ENCODE measurements around the gene BIRC6. TPM values are rescaled to one million over a fixed set of nuclear protein-coding genes. Genes with fewer than 3 reads are reported as not detected.

BIRC6 gene
- total RNA-seq, 5 donors from 2014 or later (not counting 1 experiment from before 2014, with no cell fraction given), result 106 to 179 (median 121) TPM

DNA sequence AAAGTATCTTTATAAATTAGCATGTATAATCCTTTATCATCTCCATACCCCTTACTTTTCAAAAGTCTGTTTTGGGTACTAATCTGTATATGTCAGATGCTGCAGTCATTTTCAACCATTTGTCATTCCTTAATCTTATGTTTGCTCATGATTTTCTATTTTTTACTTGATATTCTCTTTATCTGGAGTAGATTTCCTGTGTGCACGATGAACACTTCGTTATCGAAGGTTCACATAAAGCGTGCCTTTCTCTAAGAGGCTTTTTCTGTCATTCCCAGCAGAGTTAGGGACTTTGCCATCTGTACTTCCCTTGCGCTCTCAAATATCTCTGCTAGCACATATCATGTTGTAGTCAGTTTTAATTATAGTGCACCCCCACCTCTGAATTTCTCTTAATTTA lies 123.2 kb downstream of the BIRC6 start:
- no peak overlapping the region for H3K27ac Mint-ChIP-seq
- H3K36me3 ChIP-seq (ENCODE audit: control insufficient read depth in 2 of 2, extremely low read depth in 1 of 2, insufficient read depth in 1 of 2, low read length in 1 of 2), result peaks cover 0 to 70% of the 10 kb centered on the region in 2 donors
- 95% methylated on average over 4 of the region's 5 CpGs for WGBS (ENCODE audit: insufficient coverage)
- no peak overlapping the region for H3K27ac ChIP-seq (ENCODE audit: low read length)
- no peak overlapping the region for H3K4me3 Mint-ChIP-seq
- no peaks in the 10 kb centered on the region for H3K9me3 Mint-ChIP-seq
- no peaks in the 10 kb centered on the region for H3K27me3 Mint-ChIP-seq
- H3K27me3 ChIP-seq (replicated peaks in 1 of 2; ENCODE audit: control insufficient read depth in 2 of 2, extremely low read depth in 1 of 2, insufficient read depth in 2 of 2, low read length in 1 of 2), result no peaks in the 10 kb centered on the region
- H3K36me3 Mint-ChIP-seq, result peaks cover 47% of the 10 kb centered on the region
- POLR2A ChIA-PET, result no interaction called here
- DNase-seq (no peak), ATAC-seq (replicated peaks in 1 of 4) (no peak)
- no peak overlapping the region for H3K4me3 ChIP-seq (ENCODE audit: control insufficient read depth in 1 of 2, extremely low read depth in 1 of 2, low read length in 1 of 2)
- peaks cover 0 to 2% (median 0%) of the 10 kb centered on the region in 3 donors for H3K4me1 Mint-ChIP-seq
- CTCF ChIA-PET, result interaction anchor here in 1 of 2 donors (0.6 kb wide), 1 partner anchor 93 kb away, joined by 3 read pairs; no protein-coding TSS in a partner anchor
- H3K9me3 ChIP-seq, result no peaks in the 10 kb centered on the region
- no peaks in the 10 kb centered on the region for H3K4me1 ChIP-seq (ENCODE audit: control insufficient read depth in 1 of 2, extremely low read depth in 1 of 2, insufficient read depth in 2 of 2, low read length in 2 of 2)

DNA sequence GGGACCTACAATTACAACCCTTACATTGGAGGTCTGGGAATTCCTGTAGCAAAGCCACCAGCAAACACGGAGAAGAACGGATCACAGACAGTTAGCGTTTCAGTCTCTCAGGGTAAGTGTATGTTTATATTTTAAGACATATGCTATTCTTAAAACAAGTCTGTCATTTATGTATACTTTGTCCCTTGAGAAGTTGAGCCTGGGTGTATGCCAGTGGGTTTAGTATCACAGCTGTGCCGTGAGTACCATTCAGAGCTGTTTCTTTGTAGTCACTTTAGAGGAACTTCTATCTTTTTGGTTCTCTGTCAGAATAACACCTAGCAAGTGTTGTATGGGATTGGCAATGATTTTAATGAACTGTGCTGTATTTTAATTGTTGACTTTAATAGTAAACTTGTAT lies 125.6 kb downstream of the BIRC6 start:
- Mint-ChIP-seq H3K27me3 (no peaks in the 10 kb centered on the region), H3K27ac (no peak overlapping the region), H3K9me3 (no peaks in the 10 kb centered on the region), H3K4me3 (no peak overlapping the region), H3K36me3 (peaks cover 53% of the 10 kb centered on the region), H3K4me1 (peaks cover 0 to 2% (median 0%) of the 10 kb centered on the region in 3 donors)
- CTCF ChIA-PET, result interaction anchor here in 1 of 2 donors (0.7 kb wide), 1 partner anchor 187 kb away, joined by 4 read pairs; no protein-coding TSS in a partner anchor
- peaks cover 0 to 79% of the 10 kb centered on the region in 2 donors for H3K36me3 ChIP-seq (ENCODE audit: control insufficient read depth in 2 of 2, extremely low read depth in 1 of 2, insufficient read depth in 1 of 2, low read length in 1 of 2)
- no peaks in the 10 kb centered on the region for H3K27me3 ChIP-seq (replicated peaks in 1 of 2; ENCODE audit: control insufficient read depth in 2 of 2, extremely low read depth in 1 of 2, insufficient read depth in 2 of 2, low read length in 1 of 2)
- POLR2A ChIA-PET, result no interaction called here
- DNase-seq (no peak), ATAC-seq (replicated peaks in 1 of 4) (no peak)
- H3K4me1 ChIP-seq (ENCODE audit: control insufficient read depth in 1 of 2, extremely low read depth in 1 of 2, insufficient read depth in 2 of 2, low read length in 2 of 2), result no peaks in the 10 kb centered on the region
- no peak overlapping the region for H3K27ac ChIP-seq (ENCODE audit: low read length)
- no peaks in the 10 kb centered on the region for H3K9me3 ChIP-seq
- no peak overlapping the region for H3K4me3 ChIP-seq (ENCODE audit: control insufficient read depth in 1 of 2, extremely low read depth in 1 of 2, low read length in 1 of 2)
- 100% methylated on average over 1 of the region's 4 CpGs for WGBS (ENCODE audit: insufficient coverage)

DNA sequence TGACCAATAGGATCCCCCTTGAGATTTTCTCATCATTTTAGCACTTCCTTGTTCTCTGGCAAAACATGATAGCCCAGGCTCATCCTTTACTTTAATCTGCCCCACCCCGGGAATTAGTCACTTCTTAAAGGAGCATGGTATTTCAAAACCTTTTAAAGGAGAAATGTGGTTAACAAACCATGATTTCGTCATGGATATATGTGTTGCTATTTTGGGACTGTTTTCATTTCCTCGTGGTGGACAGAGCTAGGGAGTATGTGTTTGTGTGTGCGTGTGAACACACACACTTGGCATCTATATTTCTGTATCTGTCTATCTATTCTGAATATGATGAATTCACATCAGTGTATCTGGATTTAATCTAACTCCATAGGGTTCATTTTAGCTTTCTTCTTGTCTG lies 128.1 kb downstream of the BIRC6 start:
- Mint-ChIP-seq H3K4me3 (no peak overlapping the region), H3K27ac (no peak overlapping the region), H3K27me3 (no peaks in the 10 kb centered on the region), H3K36me3 (peaks cover 52% of the 10 kb centered on the region), H3K4me1 (peaks cover 0 to 2% (median 0%) of the 10 kb centered on the region in 3 donors), H3K9me3 (no peaks in the 10 kb centered on the region)
- H3K36me3 ChIP-seq (ENCODE audit: control insufficient read depth in 2 of 2, extremely low read depth in 1 of 2, insufficient read depth in 1 of 2, low read length in 1 of 2), result peaks cover under 1 to 73% of the 10 kb centered on the region in 2 donors
- no CpG with 5 or more reads among the region's 4 CpGs for WGBS (ENCODE audit: insufficient coverage)
- no peak overlapping the region for H3K4me3 ChIP-seq (ENCODE audit: control insufficient read depth in 1 of 2, extremely low read depth in 1 of 2, low read length in 1 of 2)
- POLR2A ChIA-PET, result no interaction called here
- H3K27me3 ChIP-seq (replicated peaks in 1 of 2; ENCODE audit: control insufficient read depth in 2 of 2, extremely low read depth in 1 of 2, insufficient read depth in 2 of 2, low read length in 1 of 2), result no peaks in the 10 kb centered on the region
- DNase-seq, result no peak
- CTCF ChIA-PET, result interaction anchor here in 1 of 2 donors (1.4 kb wide), 1 partner anchor 14 kb away, joined by 3 read pairs; no protein-coding TSS in a partner anchor
- ATAC-seq (replicated peaks in 1 of 4), result no peak
- no peak overlapping the region for H3K27ac ChIP-seq (ENCODE audit: low read length)
- no peaks in the 10 kb centered on the region for H3K4me1 ChIP-seq (ENCODE audit: control insufficient read depth in 1 of 2, extremely low read depth in 1 of 2, insufficient read depth in 2 of 2, low read length in 2 of 2)
- H3K9me3 ChIP-seq, result no peaks in the 10 kb centered on the region

DNA sequence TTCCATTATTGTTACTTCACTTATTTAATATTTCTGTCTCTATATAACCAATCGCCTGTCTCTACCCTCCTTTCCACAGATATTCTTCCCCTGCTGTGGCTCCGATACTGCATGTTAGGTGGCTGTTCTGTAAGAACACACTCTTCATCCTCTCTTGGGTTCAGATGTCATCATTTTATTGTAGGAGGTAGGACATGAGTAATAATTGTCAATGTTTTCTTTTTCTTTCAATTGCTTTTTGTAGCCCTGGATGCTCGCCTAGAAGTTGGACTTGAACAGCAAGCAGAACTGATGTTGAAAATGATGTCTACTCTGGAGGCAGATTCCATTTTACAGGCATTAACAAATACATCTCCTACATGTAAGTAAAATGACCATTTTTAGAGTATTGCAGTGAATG lies 128.6 kb downstream of the BIRC6 start:
- Mint-ChIP-seq H3K4me1 (peaks cover 0 to 2% (median 0%) of the 10 kb centered on the region in 3 donors), H3K4me3 (no peak overlapping the region), H3K9me3 (no peaks in the 10 kb centered on the region), H3K36me3 (peaks cover 50% of the 10 kb centered on the region), H3K27me3 (no peaks in the 10 kb centered on the region), H3K27ac (no peak overlapping the region)
- Histone ChIP-seq H3K4me1 (ENCODE audit: control insufficient read depth in 1 of 2, extremely low read depth in 1 of 2, insufficient read depth in 2 of 2, low read length in 2 of 2) (no peaks in the 10 kb centered on the region), H3K4me3 (ENCODE audit: control insufficient read depth in 1 of 2, extremely low read depth in 1 of 2, low read length in 1 of 2) (no peak overlapping the region), H3K27me3 (replicated peaks in 1 of 2; ENCODE audit: control insufficient read depth in 2 of 2, extremely low read depth in 1 of 2, insufficient read depth in 2 of 2, low read length in 1 of 2) (no peaks in the 10 kb centered on the region), H3K36me3 (ENCODE audit: control insufficient read depth in 2 of 2, extremely low read depth in 1 of 2, insufficient read depth in 1 of 2, low read length in 1 of 2) (peaks cover 3 to 74% of the 10 kb centered on the region in 2 donors), H3K9me3 (no peaks in the 10 kb centered on the region), H3K27ac (ENCODE audit: low read length) (no peak overlapping the region)
- POLR2A ChIA-PET, result no interaction called here
- ATAC-seq (replicated peaks in 1 of 4) (no peak), DNase-seq (no peak)
- CTCF ChIA-PET, result interaction anchor here in 1 of 2 donors (1.4 kb wide), 1 partner anchor 14 kb away, joined by 3 read pairs; no protein-coding TSS in a partner anchor
- no CpG with 5 or more reads among the region's 3 CpGs for WGBS (ENCODE audit: insufficient coverage)

DNA sequence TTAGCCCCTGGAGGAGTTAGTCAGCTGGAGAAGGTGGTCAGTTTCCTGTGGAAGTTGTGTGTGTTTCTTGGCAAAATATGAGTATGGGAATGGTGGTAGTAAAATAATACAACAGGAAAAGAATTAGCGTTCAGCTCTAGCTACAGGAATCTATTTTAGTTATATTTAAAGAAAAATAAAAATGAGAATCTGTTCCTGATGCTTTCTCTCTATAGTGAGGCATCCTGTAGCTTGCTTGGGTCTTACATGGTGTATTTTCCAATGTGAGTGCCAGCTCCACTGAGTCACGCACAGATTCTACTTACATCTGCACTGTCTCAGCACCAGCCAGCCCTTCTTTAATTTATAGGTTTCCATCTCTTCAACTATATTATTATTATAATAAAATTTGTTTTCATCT lies 132.2 kb downstream of the BIRC6 start:
- no peak overlapping the region for H3K4me3 Mint-ChIP-seq
- ATAC-seq (replicated peaks in 1 of 4), result no peak
- Histone ChIP-seq H3K36me3 (ENCODE audit: control insufficient read depth in 2 of 2, extremely low read depth in 1 of 2, insufficient read depth in 1 of 2, low read length in 1 of 2) (peaks cover 3 to 53% of the 10 kb centered on the region in 2 donors), H3K27ac (ENCODE audit: low read length) (no peak overlapping the region), H3K4me1 (ENCODE audit: control insufficient read depth in 1 of 2, extremely low read depth in 1 of 2, insufficient read depth in 2 of 2, low read length in 2 of 2) (no peaks in the 10 kb centered on the region), H3K4me3 (ENCODE audit: control insufficient read depth in 1 of 2, extremely low read depth in 1 of 2, low read length in 1 of 2) (no peak overlapping the region), H3K9me3 (no peaks in the 10 kb centered on the region), H3K27me3 (replicated peaks in 1 of 2; ENCODE audit: control insufficient read depth in 2 of 2, extremely low read depth in 1 of 2, insufficient read depth in 2 of 2, low read length in 1 of 2) (no peaks in the 10 kb centered on the region)
- no CpG with 5 or more reads among the region's 2 CpGs for WGBS (ENCODE audit: insufficient coverage)
- peaks cover 36% of the 10 kb centered on the region for H3K36me3 Mint-ChIP-seq
- DNase-seq, result no peak
- H3K4me1 Mint-ChIP-seq, result peaks cover 0 to 2% (median 0%) of the 10 kb centered on the region in 3 donors
- ChIA-PET CTCF (interaction anchor here in 1 of 2 donors (1.0 kb wide), 1 partner anchor 18 kb away, joined by 3 read pairs; no protein-coding TSS in a partner anchor), POLR2A (interaction anchor here in 1 of 2 donors (0.7 kb wide), 1 partner anchor 11 kb away, joined by 3 read pairs; no protein-coding TSS in a partner anchor)
- no peak overlapping the region for H3K27ac Mint-ChIP-seq
- H3K9me3 Mint-ChIP-seq, result no peaks in the 10 kb centered on the region
- no peaks in the 10 kb centered on the region for H3K27me3 Mint-ChIP-seq

DNA sequence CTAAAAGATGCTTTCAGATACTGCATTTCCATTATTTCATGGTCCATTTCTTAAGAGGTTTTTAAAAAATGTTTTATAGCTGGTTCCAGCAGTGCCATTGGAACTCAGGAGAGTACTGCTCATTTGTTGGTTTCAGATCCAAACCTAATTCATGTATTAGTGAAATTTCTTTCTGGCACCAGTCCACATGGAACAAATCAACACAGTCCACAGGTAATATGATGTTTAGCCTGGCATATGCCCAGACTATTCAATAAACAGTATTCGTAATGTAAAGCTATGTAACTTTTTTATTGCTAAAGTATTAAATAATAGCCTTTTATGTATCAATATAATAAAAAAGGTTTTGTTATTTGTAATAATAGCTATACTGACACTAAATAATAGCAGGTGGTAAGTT lies 134.5 kb downstream of the BIRC6 start:
- no peak overlapping the region for H3K27ac ChIP-seq (ENCODE audit: low read length)
- peaks cover 3 to 37% of the 10 kb centered on the region in 2 donors for H3K36me3 ChIP-seq (ENCODE audit: control insufficient read depth in 2 of 2, extremely low read depth in 1 of 2, insufficient read depth in 1 of 2, low read length in 1 of 2)
- H3K4me1 ChIP-seq (ENCODE audit: control insufficient read depth in 1 of 2, extremely low read depth in 1 of 2, insufficient read depth in 2 of 2, low read length in 2 of 2), result no peaks in the 10 kb centered on the region
- Mint-ChIP-seq H3K4me1 (no peaks in the 10 kb centered on the region), H3K27ac (no peak overlapping the region), H3K36me3 (peaks cover 21% of the 10 kb centered on the region), H3K4me3 (no peak overlapping the region), H3K27me3 (no peaks in the 10 kb centered on the region), H3K9me3 (no peaks in the 10 kb centered on the region)
- ChIA-PET POLR2A (no interaction called here), CTCF (no interaction called here)
- H3K27me3 ChIP-seq (replicated peaks in 1 of 2; ENCODE audit: control insufficient read depth in 2 of 2, extremely low read depth in 1 of 2, insufficient read depth in 2 of 2, low read length in 1 of 2), result no peaks in the 10 kb centered on the region
- no peaks in the 10 kb centered on the region for H3K9me3 ChIP-seq
- DNase-seq (no peak), ATAC-seq (replicated peaks in 1 of 4) (no peak)
- no CpG with 5 or more reads among the region's 1 CpG for WGBS (ENCODE audit: insufficient coverage)
- H3K4me3 ChIP-seq (ENCODE audit: control insufficient read depth in 1 of 2, extremely low read depth in 1 of 2, low read length in 1 of 2), result no peak overlapping the region
